Neural cell (in vitro differentiated cells): ENCODE measurements around the gene ERC2. TPM values are rescaled to one million over a fixed set of nuclear protein-coding genes. Genes with fewer than 3 reads are reported as not detected.

Experiments used
- H2AFZ ChIP-seq: fragments of 200-600, 300-800 bp; sonication (generic), shearing (Covaris generic); 2 replicates; pipeline ENCODE4 v1.6.0; 2014; ENCODE audit warnings: low read depth, mild to moderate bottlenecking, antibody characterized with exemption, low read length, moderate library complexity
- H3F3A ChIP-seq: fragments of 200-600 bp; shearing (Covaris generic); 2 replicates; pipeline ENCODE4 v1.6.1; 2016; ENCODE audit warnings: mild to moderate bottlenecking, moderate library complexity, mixed read lengths, antibody characterized with exemption, low read length; ENCODE audit not compliant: insufficient read depth, poor library complexity, severe bottlenecking
- H3K27ac ChIP-seq: fragments of 200-600, 300-800 bp; sonication (generic), shearing (Covaris generic); 2 replicates; pipeline ENCODE4 v1.5.1; 2014; ENCODE audit warnings: mild to moderate bottlenecking, low read length, moderate library complexity
- H3K27me3 ChIP-seq: fragments of 300-800, 200-600 bp; sonication (generic), shearing (Covaris generic); 2 replicates; pipeline ENCODE4 v1.6.0; 2014; ENCODE audit warnings: mild to moderate bottlenecking, low read depth, low read length, moderate library complexity; ENCODE audit not compliant: insufficient read depth
- H3K36me3 ChIP-seq: fragments of 300-800, 200-600 bp; sonication (generic), shearing (Covaris generic); 2 replicates; pipeline ENCODE4 v1.5.1; 2014; ENCODE audit warnings: mild to moderate bottlenecking, antibody characterized with exemption, low read length, moderate library complexity; ENCODE audit not compliant: insufficient read depth
- H3K4me2 ChIP-seq: fragments of 300-800, 200-600 bp; sonication (generic), shearing (Covaris generic); 2 replicates; pipeline ENCODE4 v1.6.0; 2014; ENCODE audit warnings: mild to moderate bottlenecking, low read length
- H3K4me3 ChIP-seq: fragments of 300-800, 200-600 bp; sonication (generic), shearing (Covaris generic); 2 replicates; pipeline ENCODE4 v1.5.1; 2014; ENCODE audit warnings: mild to moderate bottlenecking, low read length, moderate library complexity
- H3K79me2 ChIP-seq: fragments of 200-600 bp; shearing (Covaris generic); replicated peaks from 2 replicates; pipeline ENCODE4 v1.6.0; 2014; ENCODE audit warnings: mild to moderate bottlenecking, low read length, moderate library complexity; ENCODE audit not compliant: insufficient read depth
- H3K9ac ChIP-seq: fragments of 300-800, 200-600 bp; sonication (generic), shearing (Covaris generic); 2 replicates; pipeline ENCODE4 v1.6.1; 2016; ENCODE audit warnings: mild to moderate bottlenecking, low read length, mixed read lengths
- H3K9me2 ChIP-seq: fragments of 200-600 bp; shearing (Covaris generic); 2 replicates; pipeline ENCODE4 v1.6.1; 2016; ENCODE audit warnings: mild to moderate bottlenecking, low read length, mixed read lengths; ENCODE audit not compliant: insufficient read depth
- H3K9me3 ChIP-seq: fragments of 200-600, 300-800 bp; sonication (generic), shearing (Covaris generic); 2 replicates; pipeline ENCODE4 v1.6.1; 2016; ENCODE audit warnings: mild to moderate bottlenecking, mixed run types, low read length, moderate library complexity, mixed read lengths
- H4K20me1 ChIP-seq: fragments of 200-600 bp; shearing (Covaris generic); 2 replicates; pipeline ENCODE4 v1.6.1; 2016; ENCODE audit warnings: mild to moderate bottlenecking, mixed run types; ENCODE audit not compliant: insufficient read depth
- CTCF ChIP-seq: fragments of 450-650 bp; IDR thresholded peaks from 2 replicates; pipeline ENCODE4 v1.5.1; 2014; ENCODE audit warnings: antibody characterized with exemption, mild to moderate bottlenecking, moderate library complexity; ENCODE audit not compliant: poor library complexity, severe bottlenecking
- EP300 ChIP-seq: fragments of 450-650 bp; conservative IDR thresholded peaks from 2 replicates; pipeline ENCODE4 v1.6.1; 2014; ENCODE audit warnings: antibody characterized with exemption, mild to moderate bottlenecking, moderate library complexity; ENCODE audit not compliant: poor library complexity, severe bottlenecking
- EZH2 ChIP-seq: fragments of 200-600, 300-800 bp; shearing (Covaris generic), sonication (generic); IDR thresholded peaks from 2 replicates; pipeline ENCODE4 v1.6.1; 2014; ENCODE audit warnings: antibody characterized with exemption, low read length, borderline replicate concordance, mild to moderate bottlenecking; ENCODE audit not compliant: insufficient read depth, poor library complexity, severe bottlenecking
- MXI1 ChIP-seq: fragments of 450-650 bp; conservative IDR thresholded peaks from 2 replicates; pipeline ENCODE4 v1.6.1; 2014; ENCODE audit warnings: antibody characterized with exemption, mild to moderate bottlenecking; ENCODE audit not compliant: poor library complexity, severe bottlenecking
- POLR2AphosphoS5 ChIP-seq: IDR thresholded peaks from 2 replicates; pipeline ENCODE4 v1.6.1; 2012
- RAD21 ChIP-seq: fragments of 450-650 bp; conservative IDR thresholded peaks from 2 replicates; pipeline ENCODE4 v1.6.1; 2014; ENCODE audit warnings: antibody characterized with exemption, mild to moderate bottlenecking, moderate library complexity
- REST ChIP-seq: IDR thresholded peaks from 2 replicates; pipeline ENCODE4 v1.6.1; 2012; ENCODE audit warnings: borderline replicate concordance
- SMC3 ChIP-seq: fragments of 450-650 bp; conservative IDR thresholded peaks from 2 replicates; pipeline ENCODE4 v1.6.1; 2014; ENCODE audit warnings: antibody characterized with exemption, mild to moderate bottlenecking, moderate library complexity; ENCODE audit not compliant: poor library complexity
- TAF1 ChIP-seq: IDR thresholded peaks from 2 replicates; pipeline ENCODE4 v1.6.1; 2012; ENCODE audit warnings: low read depth
- polyA plus RNA-seq: library from polyadenylated mRNA; depleted of rRNA; stranded (reverse); fragments of >200 nt; gene quantifications from 2 replicates; pipeline ENCODE4 v1.2.3, GENCODE V29; 2014

ERC2 gene
- polyA plus RNA-seq, 1 donor from 2014 or later, result 60.4 TPM

- H3K4me3 ChIP-seq, result no peak overlapping the region
- H4K20me1 ChIP-seq, result no peaks in the 10 kb centered on the region
- H3K27me3 ChIP-seq, result no peaks in the 10 kb centered on the region
- no peak overlapping the region for H3K4me2 ChIP-seq
- no peak overlapping the region for H2AFZ ChIP-seq
- no peaks in the 10 kb centered on the region for H3K9me2 ChIP-seq
- no peaks in the 10 kb centered on the region for H3K79me2 ChIP-seq
- H3K36me3 ChIP-seq, result no peaks in the 10 kb centered on the region
- TF ChIP-seq POLR2AphosphoS5 (no peak), EP300 (no peak), MXI1 (no peak), RAD21 (no peak), EZH2 (no peak), CTCF (no peak), TAF1 (no peak), REST (no peak), SMC3 (no peak)
- H3K27ac ChIP-seq, result no peak overlapping the region
- H3K9me3 ChIP-seq, result no peaks in the 10 kb centered on the region
- H3F3A ChIP-seq, result no peaks in the 10 kb centered on the region
- H3K9ac ChIP-seq, result no peak overlapping the region
Observed at GRCh38 chr3:55906896-55907295, 561.4 kb downstream of the ERC2 start.

GRCh38 chr3:55904716-55905115 lies 563.6 kb downstream of the ERC2 start:
- Histone ChIP-seq H3K27me3 (no peaks in the 10 kb centered on the region), H3K36me3 (no peaks in the 10 kb centered on the region), H3K9me3 (no peaks in the 10 kb centered on the region), H3K4me3 (no peak overlapping the region), H4K20me1 (no peaks in the 10 kb centered on the region), H3K4me2 (no peak overlapping the region), H3K9me2 (no peaks in the 10 kb centered on the region), H3K79me2 (no peaks in the 10 kb centered on the region), H3K27ac (no peak overlapping the region), H3K9ac (no peak overlapping the region), H3F3A (no peaks in the 10 kb centered on the region), H2AFZ (no peak overlapping the region)
- TF ChIP-seq EP300 (no peak), MXI1 (no peak), TAF1 (no peak), POLR2AphosphoS5 (no peak), REST (no peak), EZH2 (no peak), RAD21 (no peak), SMC3 (no peak), CTCF (no peak)
